GM18909 (cell line): ENCODE measurements around the gene DUSP16.
"Not testable (repeated sequence)": the region's sequence is repeated elsewhere in the genome, so short reads cannot be mapped to it uniquely, and the experiment has no call there.

ENCODE experiments used
- ATAC-seq: cut with Tn5 transposase; IDR thresholded peaks from one replicate; pipeline ENCODE4 v1.9.1; 2021; ENCODE audit warnings: mild to moderate bottlenecking; ENCODE audit not compliant: unreplicated experiment, poor library complexity

DUSP16 gene

DNA sequence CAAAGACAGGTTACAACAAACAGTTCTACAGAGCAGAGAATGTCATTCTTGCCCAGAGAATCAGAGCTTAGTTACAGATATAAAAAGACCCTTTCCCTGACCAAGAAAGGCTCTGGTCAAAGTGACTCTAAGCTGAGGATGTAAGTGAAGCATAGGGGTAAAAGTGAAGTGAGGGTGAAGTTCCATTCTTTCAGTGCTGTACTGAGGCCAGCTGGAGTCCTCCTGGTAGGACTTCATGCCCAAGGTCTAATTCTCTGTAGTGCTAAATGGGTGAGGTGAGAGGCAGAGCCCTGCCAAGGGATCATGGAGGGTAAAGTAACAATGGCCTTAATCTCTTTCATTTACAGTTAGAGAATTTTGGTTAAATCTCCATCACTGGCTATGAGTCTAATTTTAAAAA lies 38.5 kb downstream of the DUSP16 start:
- ATAC-seq, result no peak

DNA sequence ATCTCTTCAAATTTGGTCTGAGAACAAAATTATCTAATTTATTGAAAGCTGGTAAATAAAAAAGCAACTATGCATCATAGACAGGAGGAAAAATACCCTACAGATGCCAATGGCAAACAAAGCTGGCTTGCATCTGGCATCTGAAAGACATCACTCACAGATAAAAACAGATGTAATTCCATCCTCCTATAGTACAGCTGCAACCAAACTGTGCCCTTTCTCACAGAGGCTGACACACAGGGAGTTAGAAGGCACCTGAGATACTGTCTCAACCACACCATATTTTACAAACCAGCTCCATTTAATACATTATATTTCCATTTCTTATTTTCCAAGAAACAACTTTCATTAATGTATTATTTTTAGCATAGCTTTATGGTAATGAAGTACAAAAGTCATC lies 39.4 kb downstream of the DUSP16 start:
- no peak for ATAC-seq

DNA sequence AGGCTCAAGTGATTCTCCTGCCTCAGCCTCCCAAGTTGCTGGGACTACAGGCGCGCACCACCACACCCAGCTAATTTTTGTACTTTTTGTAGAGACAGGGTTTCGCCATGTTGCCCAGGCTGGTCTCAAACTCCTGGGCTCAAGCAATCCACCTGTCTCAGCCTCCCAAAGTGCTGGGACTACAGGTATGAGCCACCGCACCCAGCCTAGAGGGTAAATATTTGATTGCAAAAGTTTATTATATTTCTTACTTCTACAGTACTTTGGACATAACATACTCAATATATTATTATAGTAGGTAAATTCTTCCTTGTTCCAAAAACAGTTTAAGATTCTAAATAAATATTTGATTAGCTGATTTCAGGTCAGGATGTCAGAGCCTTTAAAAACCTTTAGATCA lies 40.0 kb downstream of the DUSP16 start:
- not testable (repeated sequence) for ATAC-seq

DNA sequence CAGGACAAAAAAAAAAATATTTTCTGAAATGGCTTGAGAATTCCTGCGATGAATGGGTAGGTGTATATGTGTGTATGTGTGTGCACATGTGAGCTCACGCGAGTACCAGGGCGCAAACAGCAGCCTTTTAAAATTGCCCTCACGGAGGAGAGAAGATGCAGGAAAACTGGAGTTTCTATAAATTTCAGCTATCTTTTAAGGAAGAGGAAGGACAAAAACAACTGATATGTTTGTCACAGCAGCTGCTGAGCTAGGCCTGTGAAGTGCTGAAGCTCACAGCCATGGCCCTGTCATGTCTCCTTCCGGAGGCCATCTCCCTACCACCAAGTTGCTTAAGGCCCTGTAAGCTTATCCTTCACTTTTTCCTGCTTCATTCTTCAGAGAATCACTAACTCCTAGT lies 40.8 kb downstream of the DUSP16 start:
- no peak for ATAC-seq

DNA sequence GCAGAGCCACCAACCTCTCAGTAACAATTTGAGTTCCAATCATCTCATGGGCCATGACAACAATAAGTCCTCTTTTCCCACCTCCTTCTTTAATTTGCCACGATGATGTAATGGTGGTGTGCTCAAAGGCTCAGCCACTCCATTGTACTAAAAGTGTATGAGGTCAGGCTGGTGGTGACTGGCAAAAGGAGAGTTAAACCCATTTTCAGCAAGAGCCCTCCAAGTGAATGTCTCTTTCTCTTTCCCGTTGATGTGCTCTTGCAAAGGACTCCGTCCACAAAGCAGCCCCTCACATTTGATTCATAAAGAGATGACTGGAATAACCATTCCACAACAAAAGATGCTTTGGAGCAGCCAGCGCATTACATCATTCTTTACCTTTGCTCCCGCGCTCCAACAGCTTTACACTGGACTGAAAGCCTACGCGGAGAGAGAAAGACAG lies 41.6 kb downstream of the DUSP16 start:
- no peak for ATAC-seq

DNA sequence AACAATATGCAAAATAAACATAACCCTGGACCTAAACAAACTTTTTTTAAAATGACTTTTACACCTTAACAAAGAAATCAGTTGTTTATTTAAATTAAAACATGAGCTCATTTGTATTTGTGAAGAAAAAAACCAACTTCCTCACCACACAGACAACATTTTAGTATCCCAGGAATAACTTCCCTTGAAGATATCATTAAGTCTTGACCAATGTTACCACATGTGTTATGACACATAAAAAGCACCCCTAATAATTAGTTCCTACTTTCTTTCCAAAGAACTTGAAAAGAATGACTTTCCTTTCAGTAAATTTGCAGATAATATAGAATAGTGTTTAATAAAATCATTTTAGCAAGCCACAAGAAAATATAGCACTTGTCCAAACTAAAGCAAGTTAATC lies 42.4 kb downstream of the DUSP16 start:
- no peak for ATAC-seq

DNA sequence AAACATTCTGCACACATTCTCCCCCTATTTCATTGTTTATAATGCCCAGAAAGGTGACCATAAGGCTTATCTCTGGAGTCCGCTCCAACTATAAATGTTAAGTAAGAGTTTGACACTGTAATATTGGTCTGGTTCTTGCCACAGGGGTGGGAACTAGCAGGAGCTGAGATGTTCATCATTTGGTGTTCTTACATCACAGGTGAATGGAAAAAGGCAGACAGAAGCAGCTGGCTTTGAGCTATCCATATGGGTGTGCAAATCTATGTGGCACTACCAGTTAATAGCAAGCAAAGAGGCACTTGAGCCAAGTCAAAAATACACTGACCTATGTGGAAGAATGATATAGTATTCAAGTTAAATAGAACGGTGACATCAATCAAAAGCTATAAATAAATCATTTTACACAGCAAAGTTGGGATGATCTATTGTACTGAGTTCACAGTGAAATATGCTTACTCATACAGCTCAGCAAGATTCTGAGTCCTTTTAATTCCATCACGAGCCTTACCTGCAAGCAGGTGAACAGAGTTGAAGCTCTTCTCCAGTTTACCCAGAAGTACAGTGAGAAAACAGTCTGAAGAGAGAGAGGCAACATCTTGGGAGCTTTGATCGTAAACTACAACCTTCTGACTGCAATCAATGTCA lies 43.2 kb downstream of the DUSP16 start:
- no peak for ATAC-seq

DNA sequence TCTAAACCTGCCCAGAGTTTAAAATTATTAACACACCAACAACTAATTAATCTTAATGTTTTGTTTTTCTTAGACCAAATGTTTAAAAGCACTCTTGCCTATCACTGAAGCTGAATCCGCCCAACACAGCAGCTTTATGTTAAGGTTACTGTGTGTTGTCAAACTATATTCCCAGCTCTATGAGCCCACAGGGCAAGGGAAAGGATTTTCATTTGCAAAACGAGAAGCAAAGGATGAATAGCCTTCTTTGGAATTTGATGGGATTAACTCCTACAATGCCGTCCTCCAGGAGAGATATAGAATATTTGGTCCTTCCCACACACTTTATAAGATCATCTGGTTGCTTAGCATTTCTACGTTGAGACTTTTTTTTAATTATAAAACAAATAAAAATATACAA lies 43.7 kb downstream of the DUSP16 start:
- ATAC-seq, result no peak

DNA sequence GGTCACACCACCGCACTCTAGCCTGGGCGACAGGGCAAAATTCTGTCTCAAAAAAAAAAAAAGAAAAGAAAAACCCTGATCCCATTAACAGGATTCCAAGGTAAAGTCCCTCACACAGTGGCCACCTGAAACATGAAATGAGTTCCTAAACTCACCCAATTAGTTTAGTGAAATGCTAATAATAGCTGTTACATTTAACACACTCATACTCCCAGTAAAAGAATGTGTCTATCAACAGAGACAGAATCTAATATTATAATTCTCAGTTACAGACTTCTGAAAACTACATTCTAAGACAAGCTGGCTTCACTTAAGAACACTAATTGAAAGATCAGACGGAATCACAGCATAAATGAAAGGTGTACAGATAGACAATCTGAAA lies 44.2 kb downstream of the DUSP16 start:
- no peak for ATAC-seq

DNA sequence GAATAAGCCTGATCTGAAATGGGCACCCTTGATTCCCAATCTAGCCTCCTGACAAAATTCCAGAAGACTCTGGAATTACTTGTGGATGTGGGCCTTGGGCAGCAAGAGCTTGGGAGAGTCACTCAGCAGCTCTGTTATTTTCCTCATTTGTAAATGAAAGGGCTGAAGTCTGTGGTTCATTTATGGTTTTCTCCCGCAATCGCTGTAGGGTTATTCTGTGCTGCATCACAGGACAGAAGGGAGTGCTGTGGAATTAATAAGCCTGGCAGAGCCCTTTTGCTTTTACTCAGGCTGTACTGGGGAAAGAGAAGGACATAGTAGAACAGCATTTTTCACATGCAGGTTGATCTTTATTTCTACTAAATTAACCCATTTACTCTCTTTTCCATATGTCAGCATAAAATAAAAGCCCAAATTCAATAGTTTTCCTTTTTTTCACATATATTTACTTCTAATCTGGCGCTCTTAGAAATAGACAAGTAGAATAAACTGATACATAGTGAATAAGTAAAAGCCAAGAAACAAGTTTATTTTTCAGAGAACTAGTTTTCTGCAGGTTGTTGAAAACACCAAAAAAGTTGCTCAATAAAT lies 49.2 kb downstream of the DUSP16 start:
- ATAC-seq, result no peak

DNA sequence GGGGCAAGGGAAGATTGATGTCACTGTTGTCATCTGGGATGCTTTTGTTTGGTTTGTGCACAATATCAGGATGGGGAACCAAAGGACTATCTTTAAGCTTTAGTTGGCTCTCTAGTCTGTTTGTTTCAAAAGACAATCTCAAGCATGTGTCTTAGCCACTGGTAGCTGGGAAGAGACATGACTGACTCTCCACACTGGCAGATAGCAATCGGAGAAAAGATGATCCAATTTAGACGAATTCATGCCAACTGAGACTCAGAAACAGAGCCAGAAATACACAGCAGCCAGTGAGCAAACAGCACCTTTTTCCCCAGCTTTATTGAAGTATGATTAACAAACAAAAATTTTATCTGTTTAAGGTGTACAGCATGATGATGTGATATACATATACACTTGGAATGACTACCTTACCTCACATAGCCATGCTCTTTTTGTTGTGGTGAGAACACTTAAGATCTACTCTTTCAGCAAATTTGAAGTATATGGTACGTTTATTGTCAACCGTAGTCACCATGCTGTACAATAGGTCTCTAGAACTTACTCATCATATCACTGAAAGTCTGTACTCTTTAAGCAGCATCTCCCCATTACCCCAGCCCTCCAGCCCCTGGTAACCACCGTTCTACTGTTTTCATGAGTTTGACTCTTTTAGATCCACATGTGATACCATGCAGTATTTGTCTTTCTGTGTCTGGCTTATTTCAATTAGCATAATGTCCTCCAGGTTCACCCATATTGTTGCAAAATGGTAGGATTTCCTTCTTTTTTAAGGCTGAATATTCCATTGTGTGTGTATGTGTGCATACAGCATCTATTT lies 50.6 kb downstream of the DUSP16 start:
- ATAC-seq, result no peak

DNA sequence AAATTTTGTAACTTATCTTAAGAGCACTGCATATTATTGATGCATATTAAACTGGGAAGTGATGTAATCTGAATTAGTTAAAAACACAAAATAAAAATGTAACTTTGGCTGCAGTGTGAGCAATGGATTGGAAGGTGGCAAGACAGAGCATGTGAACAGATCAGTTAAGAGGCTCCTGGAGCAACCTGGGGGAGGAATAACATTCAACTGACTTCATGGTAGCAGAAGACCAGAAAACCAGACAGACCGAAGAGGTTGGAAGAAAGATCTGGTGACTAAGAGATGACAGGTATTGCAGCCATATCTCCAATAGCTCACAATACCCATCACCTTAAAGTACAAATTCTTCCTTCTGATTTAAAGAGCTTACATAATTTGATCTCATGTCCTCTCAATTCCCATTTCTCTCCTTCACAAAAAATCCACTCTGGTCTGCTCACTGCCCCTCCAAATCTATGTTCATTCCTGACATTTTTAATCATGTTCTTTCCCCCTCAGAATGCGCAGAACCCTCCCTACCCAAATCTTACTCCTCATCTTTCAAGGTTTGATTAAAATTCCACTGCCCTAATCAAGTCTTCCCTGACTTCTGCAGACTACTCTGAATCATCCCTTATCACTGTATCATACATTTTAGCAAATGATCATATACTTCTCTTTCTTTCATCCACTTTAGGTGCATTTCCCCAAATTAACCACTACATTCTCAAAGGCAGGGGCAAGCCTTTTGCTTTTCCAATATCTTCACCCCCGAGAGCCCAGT lies 51.5 kb downstream of the DUSP16 start:
- ATAC-seq, result no peak

DNA sequence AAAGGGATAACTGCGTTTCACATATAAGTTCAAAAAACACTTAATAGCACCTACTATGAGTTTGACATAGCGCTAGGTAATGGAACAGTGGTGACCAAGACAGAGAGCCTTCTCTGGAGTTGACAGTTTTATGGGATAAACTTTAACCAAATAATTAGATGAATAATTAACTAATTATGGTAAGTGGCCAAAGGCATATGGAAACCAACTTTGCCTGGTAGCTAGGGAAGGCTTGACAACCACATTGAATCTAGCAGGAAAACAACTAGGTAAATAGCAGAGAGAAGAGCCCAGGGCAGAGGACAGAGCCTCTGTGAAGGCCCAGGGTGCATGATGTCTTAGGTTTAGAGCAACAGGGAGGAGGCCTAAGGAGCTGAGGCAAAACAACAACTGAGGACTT lies 52.1 kb downstream of the DUSP16 start:
- no peak for ATAC-seq

DNA sequence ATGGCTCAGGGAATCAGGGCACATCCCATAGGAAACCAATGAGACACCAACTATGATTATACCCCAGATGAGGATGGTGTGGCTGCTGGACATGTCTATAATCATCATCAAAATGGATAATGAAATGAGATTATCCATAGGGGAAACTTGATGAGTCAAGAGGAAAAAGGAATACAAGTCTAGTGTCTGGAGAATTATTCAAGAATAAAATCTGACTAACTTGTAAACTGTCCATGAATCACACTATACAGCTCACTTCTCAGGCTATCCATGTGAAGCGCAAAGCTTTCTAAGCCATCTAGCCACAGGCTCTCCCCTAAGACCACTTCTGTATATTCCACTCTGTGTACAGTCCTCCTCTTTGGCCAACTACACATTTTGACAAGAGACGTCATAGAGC lies 52.5 kb downstream of the DUSP16 start:
- ATAC-seq, result no peak

DNA sequence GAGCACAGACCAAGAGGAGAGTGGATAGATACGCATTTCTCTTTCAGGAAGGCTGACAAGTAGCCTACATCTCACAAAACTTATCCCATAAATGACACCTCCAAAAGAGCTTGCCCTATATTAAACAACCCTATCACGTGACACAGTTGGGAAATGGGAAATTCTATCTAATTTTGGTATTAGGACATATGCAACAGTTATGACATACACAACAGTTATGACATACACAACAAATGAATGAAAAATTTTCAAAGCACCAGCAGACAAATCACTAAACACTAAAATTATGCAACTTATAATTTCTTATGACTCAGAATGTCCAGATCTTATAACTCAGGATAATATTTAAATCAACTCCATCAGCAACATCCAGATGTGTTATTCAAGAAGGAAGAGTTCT lies 54.1 kb downstream of the DUSP16 start:
- no peak for ATAC-seq

DNA sequence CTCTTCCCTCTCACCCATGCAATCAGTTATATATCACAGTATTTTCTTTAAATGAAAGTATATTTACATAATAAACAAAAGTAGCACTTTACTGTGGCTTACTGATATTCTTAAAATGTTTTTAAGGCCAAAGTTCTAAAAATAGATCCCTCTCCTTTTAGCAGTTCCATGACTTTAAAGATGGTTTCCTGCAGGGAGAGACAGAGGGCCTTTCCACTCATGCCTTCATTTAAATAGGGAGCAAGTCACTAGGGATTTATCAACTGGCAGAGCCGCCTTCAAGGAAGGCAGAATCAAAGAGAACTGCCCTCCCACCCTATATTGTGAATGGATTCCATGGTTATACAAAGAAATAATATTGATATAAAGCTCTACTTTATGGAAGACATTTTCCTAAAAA lies 55.5 kb downstream of the DUSP16 start:
- ATAC-seq, result no peak

DNA sequence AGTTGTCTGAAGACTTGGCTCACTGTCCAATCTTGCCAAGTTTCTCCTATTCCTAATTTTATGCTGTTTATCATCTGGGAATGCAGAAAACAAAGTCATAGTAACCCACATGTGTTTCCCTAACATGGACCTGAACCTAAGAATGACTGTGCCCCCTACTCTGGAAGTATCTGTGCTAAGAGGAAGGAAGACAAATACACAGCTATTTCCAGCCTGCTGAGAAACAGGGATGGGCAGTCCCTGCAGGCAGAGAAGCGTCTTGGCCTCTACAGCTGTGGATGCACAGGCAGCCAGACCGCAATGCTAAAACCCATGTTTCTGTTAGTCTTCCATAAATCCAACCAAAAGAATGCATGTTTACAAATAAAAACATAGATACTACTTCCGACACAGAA lies 56.2 kb downstream of the DUSP16 start:
- no peak for ATAC-seq

DNA sequence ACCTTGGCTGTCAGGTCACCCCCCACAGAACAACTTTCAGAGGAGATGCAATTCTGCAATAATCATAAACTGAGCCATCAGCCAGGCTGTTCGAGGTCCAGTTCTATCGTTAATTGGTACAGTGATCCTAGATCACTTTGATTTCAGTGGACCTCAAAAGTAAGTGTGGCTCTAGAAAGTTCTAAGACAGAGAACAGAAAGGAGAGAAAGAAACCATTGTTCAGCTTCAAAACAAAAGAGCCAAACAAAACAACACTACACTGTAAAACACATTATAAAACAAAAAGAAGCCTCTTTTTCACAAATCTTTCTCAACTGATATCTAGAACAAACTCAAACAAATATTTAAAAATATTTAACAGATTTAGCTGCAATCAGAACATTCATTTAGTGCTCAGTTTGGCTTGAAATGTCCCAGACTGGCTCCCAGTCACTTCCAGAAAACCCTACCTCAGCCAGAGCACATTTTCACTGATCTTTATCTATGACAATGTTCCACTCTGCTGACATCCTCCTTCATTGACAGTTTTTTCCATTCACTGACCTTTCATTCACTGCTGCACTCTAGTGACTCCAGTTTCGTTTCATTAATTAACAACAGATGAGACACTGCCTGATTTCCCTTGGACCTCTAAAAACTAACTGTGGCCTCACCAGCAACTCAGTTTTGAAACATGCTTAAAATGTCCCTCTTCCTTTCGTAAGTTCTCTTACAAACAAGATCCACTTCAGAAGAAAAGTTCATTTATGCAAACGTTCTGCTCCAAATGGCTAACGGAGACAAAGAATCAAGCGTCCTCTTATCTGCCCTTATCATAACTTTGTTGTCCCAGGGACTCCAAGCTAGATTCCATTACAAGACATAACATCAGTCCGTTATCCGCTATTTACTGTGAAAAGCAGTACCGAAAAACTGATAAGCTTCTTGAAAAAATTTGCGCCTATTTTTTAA lies 56.8 kb downstream of the DUSP16 start:
- ATAC-seq, result peak; percentile 83

DNA sequence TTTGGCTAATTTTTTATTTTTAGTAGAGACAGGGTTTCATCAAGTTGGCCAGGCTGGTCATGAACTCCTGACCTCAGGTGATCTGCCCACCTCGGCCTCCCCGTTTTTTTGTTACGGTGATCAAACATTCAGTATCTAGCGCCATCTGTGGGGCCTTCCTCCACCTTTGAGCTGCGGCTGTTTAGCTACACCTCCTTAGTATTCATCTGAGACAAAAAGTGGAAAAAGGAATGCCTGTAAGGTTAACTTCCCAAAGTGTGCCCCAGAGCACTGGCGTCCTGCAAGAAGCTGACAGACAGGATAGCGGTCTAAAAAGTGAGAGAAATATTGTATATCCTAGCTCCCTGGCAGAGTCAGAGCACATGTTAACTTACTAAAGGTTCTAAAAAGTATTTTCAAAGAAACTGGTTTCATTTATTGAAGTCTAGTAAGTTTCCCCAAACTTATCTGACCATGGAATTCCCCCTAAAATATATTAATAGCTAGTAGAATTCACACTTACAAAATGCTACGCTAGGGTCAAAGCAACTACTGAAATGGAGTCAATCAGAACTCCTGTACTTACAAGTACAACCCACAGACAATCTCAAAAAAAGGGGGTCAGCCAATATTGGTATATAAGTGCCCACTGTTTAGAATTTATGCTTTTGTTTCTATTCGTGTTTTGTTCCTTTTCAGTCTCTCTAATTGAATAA lies 59.1 kb downstream of the DUSP16 start:
- ATAC-seq, result no peak
